Stimulated activated CD4-positive, alpha-beta T cell treated with anti-CD3 and anti-CD28 coated beads, Interleukin-15, amount 100 ng/mL, for 24 hours (primary cell): ENCODE results near the gene PDE4D.
"Not testable (repeated sequence)": the region's sequence is repeated elsewhere in the genome, so short reads cannot be mapped to it uniquely, and the experiment has no call there.

Experiments used
- DNase-seq: peaks from one replicate; pipeline ENCODE4 v3.0.0-alpha.2; 2020

PDE4D gene

DNA sequence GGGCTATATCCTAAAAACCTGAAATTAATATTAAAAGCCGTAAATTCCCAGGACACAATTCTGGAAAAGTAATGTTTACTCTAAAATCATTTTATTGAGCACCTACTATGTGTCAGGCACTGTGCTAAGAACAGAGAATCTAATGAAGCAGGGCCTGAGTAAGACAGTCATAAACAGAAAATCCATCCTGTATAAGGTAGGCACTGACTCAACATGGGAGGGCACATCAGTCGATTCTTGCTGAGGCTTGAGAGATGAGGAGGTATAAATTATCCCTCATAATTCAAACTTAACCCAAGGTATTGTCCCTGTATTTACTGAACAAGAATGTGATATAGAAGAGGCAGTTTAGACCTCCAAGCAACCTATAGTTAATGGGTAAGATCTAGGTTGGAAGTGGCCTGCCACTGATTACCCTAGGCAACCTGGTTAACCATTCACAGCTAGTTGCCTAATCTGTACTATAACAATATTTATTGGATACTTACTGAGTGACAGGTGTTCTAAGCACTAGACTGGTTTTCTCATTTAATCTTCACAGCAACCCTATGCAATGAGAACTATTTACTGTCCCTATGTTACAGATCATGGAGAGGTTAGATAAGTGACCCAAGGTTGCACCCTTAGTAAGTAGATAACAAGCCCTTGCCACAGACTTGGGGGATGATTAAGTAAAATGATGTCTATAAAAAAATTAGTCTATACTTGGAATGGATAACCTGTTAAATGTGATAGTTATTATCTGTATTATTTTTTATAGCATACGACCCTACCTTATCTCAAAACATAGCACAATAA lies 317.7 kb downstream of the PDE4D start:
- DNase-seq, result no peak

DNA sequence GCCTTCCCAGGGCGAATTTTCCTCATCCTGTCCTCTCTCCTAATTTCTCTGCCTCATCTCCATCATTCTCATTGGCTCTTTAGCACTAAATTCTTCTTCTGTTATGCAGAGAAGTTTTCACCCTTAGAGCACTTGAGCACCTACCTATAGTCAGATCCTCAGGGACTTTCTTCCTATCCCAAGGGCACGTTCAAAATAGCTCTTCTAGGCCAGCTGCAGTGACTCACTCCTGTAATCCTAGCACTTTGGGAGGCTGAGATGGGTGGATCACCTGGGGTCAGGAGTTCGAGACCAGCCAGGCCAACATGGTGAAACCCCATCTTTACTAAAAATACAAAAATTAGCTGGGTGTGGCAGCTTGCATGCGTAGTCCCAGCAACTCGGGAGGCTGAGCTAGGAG lies 320.0 kb downstream of the PDE4D start:
- not testable (repeated sequence) for DNase-seq

- DNase-seq, result no peak
Measured at GRCh38 chr5:59571067-59571466, 322.5 kb downstream of the PDE4D start.

DNA sequence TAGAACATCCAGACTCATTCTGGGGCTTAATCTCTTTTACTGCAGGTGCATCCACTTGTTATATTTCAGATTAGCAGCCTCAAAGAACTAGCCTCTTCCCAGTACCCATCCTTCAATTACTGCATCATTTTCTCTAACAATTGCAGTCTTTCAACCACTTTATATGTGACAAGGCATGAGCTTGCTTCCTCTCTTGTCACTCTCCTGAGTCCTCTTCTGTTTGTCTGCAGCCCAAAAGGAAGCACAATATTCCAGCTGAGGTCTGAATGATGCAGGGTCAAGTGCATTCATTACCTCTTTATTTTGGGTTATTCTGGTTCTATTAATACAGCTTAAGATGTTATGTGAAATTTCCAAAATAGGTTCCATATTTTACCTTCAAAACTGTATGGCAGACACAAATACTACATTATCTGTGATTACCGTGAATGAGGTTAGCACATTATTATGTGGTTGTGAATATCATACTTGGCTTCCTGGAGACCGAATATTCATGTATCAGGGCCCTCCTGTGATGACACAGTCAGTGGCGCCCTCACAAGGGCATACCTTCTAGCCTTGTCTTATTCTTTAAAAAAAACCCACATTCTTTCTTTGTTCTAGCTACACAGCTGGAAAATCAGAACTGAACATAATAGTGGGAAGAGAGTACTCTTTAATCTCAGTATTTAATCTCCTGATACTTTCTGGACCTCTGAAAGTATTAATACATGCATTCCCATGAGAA lies 323.8 kb downstream of the PDE4D start:
- DNase-seq, result no peak

- no peak for DNase-seq
Measured at GRCh38 chr5:59569158-59569557, 324.4 kb downstream of the PDE4D start.

GRCh38 chr5:59568161-59568560 lies 325.4 kb downstream of the PDE4D start:
- DNase-seq, result no peak

GRCh38 chr5:59565551-59565950 lies 328.0 kb downstream of the PDE4D start:
- no peak for DNase-seq

DNA sequence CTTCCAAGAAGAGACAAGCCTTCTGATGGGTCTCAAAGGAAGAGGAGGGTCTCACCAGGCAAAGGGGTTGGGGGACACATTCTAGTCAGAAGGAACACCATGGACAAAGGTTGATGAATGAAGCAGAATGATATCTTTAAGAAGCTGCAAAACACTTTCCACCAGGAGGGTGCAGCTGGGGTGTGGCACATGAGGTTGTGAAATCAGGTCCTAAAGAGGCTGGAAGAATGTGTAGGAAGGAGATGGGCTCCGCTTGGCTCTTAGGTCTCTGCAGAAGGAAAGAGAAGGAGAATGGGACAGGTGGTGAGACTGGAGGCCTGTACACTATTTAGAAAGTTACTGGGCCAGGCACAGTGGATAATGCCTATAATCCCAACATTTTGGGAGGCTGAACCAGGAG lies 328.6 kb downstream of the PDE4D start:
- DNase-seq, result no peak

- DNase-seq, result no peak
Measured at GRCh38 chr5:59562756-59563389, 330.7 kb downstream of the PDE4D start.

DNA sequence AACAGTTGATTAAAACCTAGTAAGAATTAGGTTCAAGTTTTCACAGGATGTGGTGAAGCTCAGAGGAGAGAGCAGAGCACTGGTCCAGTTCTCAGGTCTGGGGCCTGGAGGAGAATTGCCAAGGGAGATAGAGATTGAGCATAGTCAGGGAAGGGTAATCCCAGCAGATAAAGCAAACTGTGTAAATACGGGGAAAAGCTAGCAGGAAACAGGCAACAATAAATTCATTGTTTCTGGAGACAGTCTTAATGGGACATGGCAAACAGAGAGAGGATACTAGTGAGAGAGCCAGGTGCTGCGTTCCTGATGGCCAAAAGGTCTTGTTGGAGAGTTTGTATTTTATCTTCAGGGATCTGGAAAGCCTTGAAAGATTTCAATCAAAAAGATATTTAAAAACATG lies 333.0 kb downstream of the PDE4D start:
- DNase-seq, result no peak

GRCh38 chr5:59559847-59560246 lies 333.7 kb downstream of the PDE4D start:
- no peak for DNase-seq

DNA sequence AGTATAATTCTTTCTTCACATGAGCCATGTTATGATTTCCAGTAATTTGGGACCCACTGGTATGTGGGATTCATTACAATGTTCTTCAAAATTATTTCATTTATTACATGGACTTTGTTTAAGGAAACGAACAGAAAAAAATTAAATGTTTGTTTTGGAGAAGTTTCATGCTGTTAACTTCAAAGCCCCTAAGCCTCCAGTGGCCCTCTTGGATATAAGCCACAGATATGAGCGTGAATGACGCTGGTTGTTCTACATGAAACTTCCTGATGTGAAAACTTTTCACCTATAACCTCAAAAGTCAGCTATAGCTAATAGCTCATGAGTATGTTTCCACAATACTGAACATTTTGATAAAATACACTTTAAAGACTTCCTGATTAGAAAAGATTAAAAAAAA lies 334.2 kb downstream of the PDE4D start:
- no peak for DNase-seq

- no peak for DNase-seq
Measured at GRCh38 chr5:59558501-59558900, 335.0 kb downstream of the PDE4D start.

DNA sequence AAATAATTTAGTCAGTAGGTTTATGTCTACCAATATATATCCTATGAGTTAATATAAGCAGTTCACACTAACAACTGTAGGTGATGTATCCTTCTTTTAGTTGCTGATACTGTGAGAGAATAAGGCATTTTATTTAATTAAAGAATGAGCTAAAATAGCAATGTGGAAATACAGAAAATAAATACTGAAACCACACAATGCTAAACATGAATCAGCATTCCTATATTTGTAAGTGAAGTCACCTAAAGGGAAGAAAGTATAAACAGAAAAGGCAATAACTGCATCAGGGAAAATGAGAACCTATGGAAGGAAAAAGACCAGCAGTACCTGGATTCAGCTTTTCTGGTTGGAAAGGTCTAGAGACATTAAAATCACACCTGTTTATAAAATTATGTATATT lies 336.0 kb downstream of the PDE4D start:
- no peak for DNase-seq

DNA sequence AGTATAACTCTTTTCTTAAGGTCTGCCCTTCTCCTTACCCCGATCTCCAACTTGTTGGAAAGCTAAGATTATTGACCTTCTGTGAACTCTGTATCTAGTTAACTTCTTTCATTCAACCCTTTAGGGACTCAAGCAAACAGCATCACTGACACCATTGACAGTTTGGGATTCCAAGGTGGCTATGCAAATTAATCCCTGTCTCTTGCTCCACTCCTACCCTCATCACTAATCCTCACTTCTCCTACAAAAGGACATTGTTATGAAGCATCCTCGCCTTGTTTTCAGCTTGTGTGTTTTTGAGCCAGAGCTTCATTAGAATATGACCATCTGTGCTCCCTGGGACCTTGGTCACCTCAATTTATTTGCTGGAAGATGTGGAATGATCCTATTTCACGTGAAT lies 337.9 kb downstream of the PDE4D start:
- DNase-seq, result no peak

- DNase-seq, result no peak
Measured at GRCh38 chr5:59554501-59554900, 339.0 kb downstream of the PDE4D start.

DNA sequence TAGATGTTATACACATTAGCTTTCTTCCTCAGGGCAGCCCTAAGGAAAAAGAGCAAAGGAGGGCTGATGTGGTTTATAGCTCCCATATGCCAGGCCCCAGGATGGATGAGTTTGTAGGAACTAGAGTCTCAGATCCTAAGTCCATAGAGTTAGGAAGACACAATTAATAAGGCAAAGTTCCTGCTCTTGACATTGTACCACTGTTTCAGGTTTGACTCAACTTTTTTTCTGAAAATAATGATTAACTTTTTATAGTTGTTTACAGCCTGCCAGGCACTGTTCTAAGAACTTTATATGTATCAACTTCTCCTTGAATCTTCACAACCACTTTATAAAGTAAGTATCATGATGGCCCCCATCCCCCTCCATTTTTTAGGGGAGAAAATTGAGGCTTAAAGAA lies 339.5 kb downstream of the PDE4D start:
- DNase-seq, result no peak

GRCh38 chr5:59548807-59549357 lies 344.6 kb downstream of the PDE4D start:
- DNase-seq, result no peak

DNA sequence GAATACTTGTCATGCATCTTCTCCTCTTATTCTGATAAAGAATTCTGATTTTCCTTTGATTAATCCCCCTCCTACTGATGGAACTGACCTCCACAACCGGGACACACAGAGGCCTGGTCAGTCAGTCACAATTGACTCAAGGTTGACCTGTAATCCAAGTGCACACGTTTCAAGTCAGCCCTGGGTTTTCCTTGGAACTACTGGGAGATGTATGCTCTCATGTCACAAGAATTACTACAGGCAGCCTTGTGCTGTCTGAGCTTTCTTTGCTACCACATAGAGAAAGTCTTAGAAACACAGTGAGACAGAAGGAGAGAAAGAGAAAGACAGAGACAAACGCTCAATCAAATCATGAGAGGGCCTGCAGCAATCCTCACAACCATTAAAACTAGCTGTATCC lies 345.8 kb downstream of the PDE4D start:
- no peak for DNase-seq

DNA sequence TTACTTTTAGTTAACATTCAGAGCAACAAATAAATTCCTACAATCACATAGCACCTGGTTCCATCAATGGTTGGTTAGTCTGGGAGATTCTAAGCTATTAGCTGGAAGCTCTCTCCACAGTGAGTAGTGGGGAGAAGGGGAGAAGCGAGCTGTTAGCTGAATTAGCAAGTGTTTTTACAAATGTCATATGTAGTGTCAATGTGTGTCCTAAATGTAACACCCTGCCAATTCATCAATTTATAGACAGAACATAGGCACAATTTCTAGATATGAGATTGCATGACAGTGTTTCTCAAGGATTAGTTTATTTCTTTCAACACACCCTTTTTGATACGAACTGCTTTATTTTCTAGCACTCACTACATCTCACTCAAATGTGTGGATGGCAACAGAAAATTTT lies 349.0 kb downstream of the PDE4D start:
- DNase-seq, result no peak

DNA sequence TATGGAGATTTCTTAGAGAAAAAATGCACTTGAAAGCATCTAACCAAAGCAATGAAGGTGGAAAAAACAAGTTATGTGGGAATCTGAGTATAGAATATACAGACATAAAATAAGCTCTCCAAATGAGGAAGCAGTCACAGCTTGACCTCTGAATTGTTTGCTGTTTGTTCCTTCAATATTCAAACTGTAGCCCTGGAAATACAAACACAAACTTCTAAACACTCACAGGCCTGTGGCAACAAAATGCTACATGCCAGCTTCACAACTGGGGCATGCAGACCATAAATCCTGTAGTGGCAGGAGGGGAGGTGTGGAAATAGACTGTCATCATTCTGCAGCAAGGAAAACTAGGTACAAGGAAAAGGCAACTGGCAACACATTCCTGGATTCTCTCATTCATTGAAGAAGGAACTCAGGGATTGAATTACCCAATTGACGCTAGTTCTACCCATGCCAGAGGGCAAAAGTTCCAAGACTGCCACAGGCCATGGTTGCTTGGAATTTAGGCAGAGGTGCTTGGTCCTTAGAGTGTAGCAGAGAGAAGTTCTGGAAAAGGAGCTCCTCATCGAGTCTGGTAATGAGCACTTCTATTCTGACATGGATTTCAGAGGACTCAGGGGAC lies 349.6 kb downstream of the PDE4D start:
- DNase-seq, result no peak

- no peak for DNase-seq
Measured at GRCh38 chr5:59542851-59543820, 350.4 kb downstream of the PDE4D start.
